ENCODE data around the gene EVI5L.

The EVI5L gene

DNA sequence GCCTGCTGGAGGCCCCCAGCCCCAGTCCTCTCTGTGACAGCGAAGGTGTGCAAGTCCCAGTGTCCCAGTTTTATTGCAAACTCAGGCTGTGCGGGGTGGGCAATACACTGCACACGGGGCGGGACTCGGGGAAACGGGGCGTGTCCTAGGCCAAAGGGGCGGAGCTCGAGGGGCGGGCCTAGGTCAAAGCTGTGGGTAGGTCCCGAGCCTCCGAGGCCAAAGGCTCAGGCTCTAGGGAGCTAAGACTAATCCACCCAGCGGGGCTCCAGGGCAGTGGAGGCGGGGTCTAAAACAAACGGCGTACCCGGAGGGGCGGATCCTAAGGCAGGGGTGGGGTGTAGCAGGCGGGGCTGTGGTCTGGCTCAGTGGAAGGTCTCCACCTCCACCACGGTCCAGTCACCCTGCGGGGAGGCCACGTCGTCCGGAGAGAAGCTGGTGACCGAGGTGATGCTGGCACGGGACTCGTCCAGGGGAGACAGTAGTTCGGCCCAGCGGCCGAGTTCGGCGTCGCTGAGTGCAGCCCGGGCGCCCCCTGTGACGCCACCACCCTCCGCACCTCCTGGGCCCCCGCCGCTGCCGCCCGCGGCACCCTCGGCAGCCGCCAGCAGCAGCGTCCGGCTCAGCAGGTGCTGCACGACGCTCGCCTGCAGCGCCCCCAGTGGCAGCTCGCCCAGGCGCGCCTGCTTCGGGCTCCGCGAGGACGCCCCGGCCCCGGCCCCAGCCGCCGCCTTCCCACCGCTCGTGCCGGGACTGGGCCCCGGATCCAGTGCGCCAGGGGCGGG, 38.8 kb downstream of the EVI5L start:
- 27 to 33% methylated on average over 56 to 61 of the region's 67 CpGs for WGBS, 2 experiments (ENCODE audit: insufficient coverage in 2 of 2)
- H3K4me1 ChIP-seq (ENCODE audit: control insufficient read depth, insufficient read depth, low read length, poor library complexity, severe bottlenecking): peaks cover 10% of the 10 kb centered on the region
- peak overlapping the region; percentile 24 for H3K4me3 ChIP-seq (ENCODE audit: extremely low read depth, insufficient read depth, low read length, poor library complexity, severe bottlenecking)
- no peaks in the 10 kb centered on the region for H3K36me3 ChIP-seq (ENCODE audit: control insufficient read depth, insufficient read depth, low read length)
- H3K27ac ChIP-seq (ENCODE audit: low read depth, low read length, severe bottlenecking): no peak overlapping the region
- no peaks in the 10 kb centered on the region for H3K9me3 ChIP-seq (ENCODE audit: control insufficient read depth, low read length)

DNA sequence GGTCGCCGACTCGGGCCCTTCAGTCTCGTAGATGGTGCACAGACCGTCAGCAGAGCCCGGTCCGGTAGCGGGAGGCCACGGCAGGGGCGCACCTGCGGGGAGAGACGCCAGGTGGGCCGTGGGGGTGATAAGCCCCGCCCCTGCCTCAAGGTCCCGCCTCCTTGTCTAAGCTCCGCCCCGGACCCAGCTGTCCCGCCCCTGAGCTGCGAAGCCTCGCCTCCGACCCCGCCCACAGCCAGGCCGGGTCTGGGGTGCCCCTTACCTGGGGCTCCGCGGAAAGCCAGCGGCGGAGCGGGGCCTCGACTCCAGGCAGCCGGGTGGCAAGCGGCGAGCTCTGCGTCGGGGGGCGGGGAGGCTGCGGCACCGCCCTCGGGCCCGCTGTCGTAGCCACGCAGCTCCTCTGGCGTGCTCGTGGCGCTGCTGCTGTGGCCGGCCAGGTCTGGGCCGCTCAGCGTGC, 39.5 kb downstream of the EVI5L start:
- H3K4me1 ChIP-seq (ENCODE audit: control insufficient read depth, insufficient read depth, low read length, poor library complexity, severe bottlenecking): peaks cover 10% of the 10 kb centered on the region
- no peaks in the 10 kb centered on the region for H3K36me3 ChIP-seq (ENCODE audit: control insufficient read depth, insufficient read depth, low read length)
- WGBS, 2 experiments (ENCODE audit: insufficient coverage in 2 of 2): 49 to 62% methylated on average over 35 to 43 of the region's 47 CpGs
- H3K27ac ChIP-seq (ENCODE audit: low read depth, low read length, severe bottlenecking): no peak overlapping the region
- no peaks in the 10 kb centered on the region for H3K9me3 ChIP-seq (ENCODE audit: control insufficient read depth, low read length)
- H3K4me3 ChIP-seq (ENCODE audit: extremely low read depth, insufficient read depth, low read length, poor library complexity, severe bottlenecking): peak overlapping the region; percentile 11

DNA sequence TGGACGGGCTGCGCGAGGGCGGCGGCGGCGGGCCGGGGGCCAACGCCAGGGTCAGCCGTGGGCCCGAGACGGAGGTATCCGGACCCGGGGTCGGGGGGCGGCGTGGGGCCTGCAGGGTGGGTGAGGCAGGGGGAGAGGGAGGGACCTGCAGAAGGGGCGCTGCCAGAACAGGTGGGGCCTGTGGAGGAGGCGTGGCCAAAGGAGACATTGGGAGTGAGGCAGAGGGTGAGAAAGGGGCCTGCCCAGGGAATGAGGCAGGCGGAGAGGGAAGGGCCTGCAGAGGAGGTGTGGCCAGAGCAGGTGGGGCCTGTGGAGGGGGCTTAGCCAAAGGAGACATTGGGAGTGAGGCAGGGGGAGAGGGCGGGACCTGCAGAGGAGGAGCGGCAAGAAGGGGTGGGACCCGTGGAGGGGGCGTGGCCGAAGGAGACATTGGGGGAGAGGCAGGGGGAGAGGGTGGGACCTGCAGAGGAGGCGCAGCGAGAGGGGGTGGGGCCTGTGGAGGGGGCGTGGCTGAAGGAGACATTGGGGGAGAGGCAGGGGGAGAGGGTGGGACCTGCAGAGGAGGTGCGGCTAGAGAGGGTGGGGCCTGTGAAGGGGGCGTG, 40.0 kb downstream of the EVI5L start:
- Histone ChIP-seq H3K4me3 (ENCODE audit: extremely low read depth, insufficient read depth, low read length, poor library complexity, severe bottlenecking) (peak overlapping the region; percentile 11), H3K36me3 (ENCODE audit: control insufficient read depth, insufficient read depth, low read length) (no peaks in the 10 kb centered on the region), H3K9me3 (ENCODE audit: control insufficient read depth, low read length) (no peaks in the 10 kb centered on the region), H3K4me1 (ENCODE audit: control insufficient read depth, insufficient read depth, low read length, poor library complexity, severe bottlenecking) (peaks cover 10% of the 10 kb centered on the region), H3K27ac (ENCODE audit: low read depth, low read length, severe bottlenecking) (no peak overlapping the region)
- 64 to 72% methylated on average over 9 to 26 of the region's 30 CpGs for WGBS, 2 experiments (ENCODE audit: insufficient coverage in 2 of 2)

GRCh38 chr19:7870571-7871436, 40.8 kb downstream of the EVI5L start:
- Histone ChIP-seq H3K27ac (ENCODE audit: low read depth, low read length, severe bottlenecking) (peak overlapping the region; percentile 91), H3K4me3 (ENCODE audit: extremely low read depth, insufficient read depth, low read length, poor library complexity, severe bottlenecking) (peak overlapping the region; percentile 20)
- 62 to 66% methylated on average over 5 to 6 of the region's 11 CpGs for WGBS, 2 experiments (ENCODE audit: insufficient coverage in 2 of 2)

DNA sequence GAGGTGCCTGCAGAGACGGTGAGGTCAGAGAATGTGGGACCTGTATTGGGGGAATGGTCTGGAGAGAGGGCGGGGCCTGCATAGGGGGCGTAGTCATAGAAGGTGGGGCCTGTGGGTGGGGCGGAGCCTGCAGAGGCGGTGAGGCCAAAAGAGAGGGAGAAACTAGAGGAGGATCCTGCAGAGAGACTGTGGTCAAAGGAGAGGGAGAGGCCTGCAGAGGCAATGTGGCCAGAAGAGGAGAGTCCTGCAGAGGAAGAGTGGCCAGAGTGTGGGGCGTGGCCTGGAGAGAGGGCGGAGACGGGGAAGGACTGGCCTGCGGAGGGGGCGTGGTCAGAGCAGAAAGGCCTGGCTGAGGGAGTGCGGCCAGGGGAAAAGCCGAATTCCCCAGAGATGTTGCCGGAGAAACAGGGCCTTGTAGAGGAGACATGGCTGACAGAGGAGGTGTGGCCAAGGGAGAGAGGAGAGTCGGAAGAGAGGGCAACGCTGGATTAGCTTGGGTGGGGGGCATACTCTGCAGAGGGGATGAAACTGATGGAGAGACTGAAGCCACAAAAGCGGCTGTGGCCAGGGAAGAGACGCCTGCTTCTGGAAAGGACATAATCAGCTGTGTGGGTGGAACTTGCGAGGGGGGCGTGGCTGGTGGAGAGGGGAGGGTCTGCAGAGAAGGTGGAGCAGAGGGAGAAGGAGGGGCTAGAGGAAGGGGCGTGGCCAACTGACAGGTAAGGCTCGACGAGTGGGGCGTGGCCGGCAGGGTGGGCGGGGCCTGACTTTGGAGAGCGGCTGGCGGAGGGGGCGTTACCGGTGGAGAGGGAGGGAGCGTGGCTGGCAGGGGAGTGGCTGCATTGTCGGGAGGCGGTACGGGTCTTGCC, 41.7 kb downstream of the EVI5L start:
- peaks cover 10% of the 10 kb centered on the region for H3K4me1 ChIP-seq (ENCODE audit: control insufficient read depth, insufficient read depth, low read length, poor library complexity, severe bottlenecking)
- H3K9me3 ChIP-seq (ENCODE audit: control insufficient read depth, low read length): no peaks in the 10 kb centered on the region
- peak overlapping the region; percentile 20 for H3K4me3 ChIP-seq (ENCODE audit: extremely low read depth, insufficient read depth, low read length, poor library complexity, severe bottlenecking)
- 8 to 9% methylated on average over 30 to 31 of the region's 33 CpGs for WGBS, 2 experiments (ENCODE audit: insufficient coverage in 2 of 2)
- peak overlapping the region; percentile 91 for H3K27ac ChIP-seq (ENCODE audit: low read depth, low read length, severe bottlenecking)
- H3K36me3 ChIP-seq (ENCODE audit: control insufficient read depth, insufficient read depth, low read length): no peaks in the 10 kb centered on the region

More at GRCh38 chr19:7870571-7871436, 40.8 kb downstream of the EVI5L start:
- Histone ChIP-seq H3K4me1 (ENCODE audit: control insufficient read depth, insufficient read depth, low read length, poor library complexity, severe bottlenecking) (peaks cover 10% of the 10 kb centered on the region), H3K9me3 (ENCODE audit: control insufficient read depth, low read length) (no peaks in the 10 kb centered on the region), H3K36me3 (ENCODE audit: control insufficient read depth, insufficient read depth, low read length) (no peaks in the 10 kb centered on the region)

DNA sequence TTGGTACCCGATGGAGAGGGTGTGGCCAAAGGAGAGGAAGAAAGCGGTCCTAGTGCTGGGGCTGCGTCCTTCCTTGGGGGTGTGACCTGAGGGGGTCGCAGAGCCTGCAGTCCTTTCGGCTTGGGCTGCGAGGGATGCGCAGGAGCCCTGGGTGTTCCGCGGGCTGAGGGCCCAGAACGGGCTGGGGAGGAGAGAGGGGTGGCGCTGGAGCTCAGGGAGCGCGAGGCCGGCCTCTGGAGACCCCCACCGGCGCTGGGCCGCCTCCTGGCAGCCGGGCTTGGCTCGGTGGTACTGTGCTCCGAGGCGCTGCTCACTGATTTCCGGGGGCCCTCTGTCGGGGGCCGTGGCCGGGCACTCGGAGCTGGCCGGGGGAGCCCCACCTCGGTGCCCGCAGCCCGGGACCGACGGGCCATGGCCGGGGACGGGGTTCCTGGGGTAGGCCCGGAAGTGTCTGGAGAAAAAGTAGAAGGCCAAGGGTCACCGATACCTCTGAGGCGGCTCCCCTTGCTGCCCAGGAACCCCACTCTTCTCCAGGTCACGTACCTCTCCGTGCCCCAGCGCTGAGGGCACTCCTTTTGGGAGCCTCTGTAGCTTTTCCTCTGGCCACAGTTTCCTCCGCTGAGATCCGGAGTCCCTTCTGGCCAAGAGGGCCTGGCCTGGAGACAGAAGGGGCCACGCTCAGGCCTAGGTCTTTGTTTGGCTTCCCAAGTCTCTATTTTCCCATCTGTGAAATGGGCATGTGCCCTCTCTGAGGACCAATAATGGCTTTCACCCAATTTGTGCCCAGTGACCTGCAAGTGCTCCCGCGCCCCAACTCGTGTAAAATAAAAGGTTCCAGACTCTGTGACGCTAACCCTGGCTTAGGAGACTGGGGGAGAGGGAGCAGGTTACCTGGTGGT, 42.5 kb downstream of the EVI5L start:
- Histone ChIP-seq H3K36me3 (ENCODE audit: control insufficient read depth, insufficient read depth, low read length) (no peaks in the 10 kb centered on the region), H3K9me3 (ENCODE audit: control insufficient read depth, low read length) (no peaks in the 10 kb centered on the region), H3K4me3 (ENCODE audit: extremely low read depth, insufficient read depth, low read length, poor library complexity, severe bottlenecking) (peak overlapping the region; percentile 20), H3K4me1 (ENCODE audit: control insufficient read depth, insufficient read depth, low read length, poor library complexity, severe bottlenecking) (peaks cover 10% of the 10 kb centered on the region), H3K27ac (ENCODE audit: low read depth, low read length, severe bottlenecking) (no peak overlapping the region)
- 47 to 54% methylated on average over 39 to 46 of the region's 47 CpGs for WGBS, 2 experiments (ENCODE audit: insufficient coverage in 2 of 2)

GRCh38 chr19:7873304-7874075, 43.5 kb downstream of the EVI5L start:
- H3K4me1 ChIP-seq (ENCODE audit: control insufficient read depth, insufficient read depth, low read length, poor library complexity, severe bottlenecking): peaks cover 10% of the 10 kb centered on the region
- no peak overlapping the region for H3K27ac ChIP-seq (ENCODE audit: low read depth, low read length, severe bottlenecking)
- H3K9me3 ChIP-seq (ENCODE audit: control insufficient read depth, low read length): no peaks in the 10 kb centered on the region
- 19 to 39% methylated on average over 27 to 41 of the region's 53 CpGs for WGBS, 2 experiments (ENCODE audit: insufficient coverage in 2 of 2)
- peak overlapping the region; percentile 39 for H3K4me3 ChIP-seq (ENCODE audit: extremely low read depth, insufficient read depth, low read length, poor library complexity, severe bottlenecking)
- no peaks in the 10 kb centered on the region for H3K36me3 ChIP-seq (ENCODE audit: control insufficient read depth, insufficient read depth, low read length)

DNA sequence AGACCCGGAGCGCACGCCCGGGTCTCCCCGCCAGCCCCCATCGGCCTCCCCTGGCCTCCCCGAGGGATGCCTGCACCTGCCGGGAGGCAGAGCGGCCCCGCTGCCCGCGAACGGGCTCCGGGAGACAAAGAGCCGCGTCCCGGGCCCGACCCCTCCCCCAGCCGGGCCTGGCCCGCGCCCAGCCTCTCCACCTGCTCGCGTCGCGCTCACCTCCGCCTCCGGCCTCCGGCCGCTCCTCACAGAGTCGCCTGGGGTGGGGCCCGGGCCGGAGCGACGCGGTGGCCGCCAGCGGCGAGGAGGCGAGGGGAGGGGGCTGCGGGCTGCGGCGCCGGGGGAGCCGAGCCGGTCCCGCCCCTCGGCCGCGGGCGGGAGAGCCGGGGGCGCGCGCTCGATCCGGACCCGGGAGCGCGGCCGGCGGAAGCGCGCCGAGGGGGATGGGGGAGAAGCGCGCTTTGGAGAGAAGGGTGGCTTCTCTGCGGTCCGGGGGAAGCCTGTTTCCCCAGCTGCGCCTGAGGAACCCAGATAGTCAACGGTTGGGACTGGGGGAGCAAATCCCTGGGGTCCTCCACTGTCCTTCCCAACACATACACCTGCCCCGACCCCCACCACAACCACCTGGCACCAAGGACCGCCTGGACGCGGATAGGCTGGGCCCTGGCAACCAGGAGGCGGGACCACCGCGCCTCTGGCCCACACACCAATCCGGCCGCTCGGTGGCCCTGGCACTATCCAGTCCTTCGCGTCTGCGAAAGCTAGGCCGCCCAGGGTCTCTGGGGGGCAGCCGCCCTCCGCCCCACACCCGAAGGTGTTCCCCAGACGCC, 44.3 kb downstream of the EVI5L start, which contains the start of gene PRR36:
Gene PRR36, minus strand, starts transcription at position 315 of the 821 bp plus-strand sequence. CDS start 701 bp downstream, outside the sequence.
- Histone ChIP-seq H3K9me3 (ENCODE audit: control insufficient read depth, low read length) (no peaks in the 10 kb centered on the region), H3K27ac (ENCODE audit: low read depth, low read length, severe bottlenecking) (no peak within 1 kb of the TSS), H3K36me3 (ENCODE audit: control insufficient read depth, insufficient read depth, low read length) (no peaks in the 10 kb centered on the region), H3K4me3 (ENCODE audit: extremely low read depth, insufficient read depth, low read length, poor library complexity, severe bottlenecking) (peak within 1 kb of the TSS; percentile 39), H3K4me1 (ENCODE audit: control insufficient read depth, insufficient read depth, low read length, poor library complexity, severe bottlenecking) (peaks cover 10% of the 10 kb centered on the region)
- WGBS, 2 experiments (ENCODE audit: insufficient coverage in 2 of 2): 0% methylated on average over 69 to 70 of the region's 88 CpGs

Data from mesodermal cell (in vitro differentiated cells).